Activated B cell treated with CpG ODN at 0.5 μM for 24 hours (primary cell): Measurements from ENCODE around the gene DRAXIN. TPM values are rescaled to one million over a fixed set of nuclear protein-coding genes. Genes with fewer than 3 reads are reported as not detected.
A peak's percentile ranks its signal among the peaks of the same experiment; 100 is the strongest.

Experiments used
- ATAC-seq: fragments of 200-7000 bp; cut with Tn5 transposase; one replicate; pipeline ENCODE4 v1.10.0; 2021; ENCODE audit warnings: low read depth, mild to moderate bottlenecking, moderate library complexity
- CTCF ChIA-PET: fragments of 350-600 bp; sonication (Branson Sonifier 250); formaldehyde crosslinking; loops from one replicate; lab custom pipeline; 2021; ENCODE audit warnings: antibody characterized with exemption; lab: Charles Lee
- POLR2A ChIA-PET: fragments of 350-600 bp; sonication (Branson Sonifier 250); formaldehyde crosslinking; loops from one replicate; lab custom pipeline; 2021; ENCODE audit warnings: antibody characterized with exemption; lab: Charles Lee
- DNase-seq: peaks from one replicate; pipeline ENCODE4 v3.0.0; 2022
- H3K27ac Mint-ChIP-seq: one replicate; pipeline ENCODE4 v1.8.0; 2020; ENCODE audit warnings: mixed read lengths
- H3K27me3 Mint-ChIP-seq: one replicate; pipeline ENCODE4 v1.8.0; 2021; ENCODE audit warnings: mixed read lengths
- H3K36me3 Mint-ChIP-seq: one replicate; pipeline ENCODE4 v1.8.0; 2021; ENCODE audit warnings: low read depth, mixed read lengths
- H3K4me1 Mint-ChIP-seq: one replicate; pipeline ENCODE4 v1.8.0; 2021; ENCODE audit warnings: mixed read lengths
- H3K4me3 Mint-ChIP-seq: one replicate; pipeline ENCODE4 v1.8.0; 2020; ENCODE audit warnings: mild to moderate bottlenecking, mixed read lengths
- H3K9me3 Mint-ChIP-seq: one replicate; pipeline ENCODE4 v1.8.0; 2020; ENCODE audit warnings: mixed read lengths
- intact Hi-C: fragments of 100-400 bp; cut with micrococcal nuclease; formaldehyde crosslinking; loops from one replicate; pipeline ENCODE4 v1.15.1; 2024
- total RNA-seq: library from RNA; stranded (reverse); gene quantifications from 2 replicates; pipeline ENCODE4 v1.2.3, GENCODE V29; 2022
- TF ChIP-seq, protein P1 (sequence below): fragments of 200-600 bp; IDR thresholded peaks from one replicate; pipeline ENCODE4 v1.8.0; 2022; ENCODE audit warnings: antibody characterized with exemption, mild to moderate bottlenecking

DRAXIN gene
- total RNA-seq, 1 donor from 2014 or later: 0.18 TPM

DNA sequence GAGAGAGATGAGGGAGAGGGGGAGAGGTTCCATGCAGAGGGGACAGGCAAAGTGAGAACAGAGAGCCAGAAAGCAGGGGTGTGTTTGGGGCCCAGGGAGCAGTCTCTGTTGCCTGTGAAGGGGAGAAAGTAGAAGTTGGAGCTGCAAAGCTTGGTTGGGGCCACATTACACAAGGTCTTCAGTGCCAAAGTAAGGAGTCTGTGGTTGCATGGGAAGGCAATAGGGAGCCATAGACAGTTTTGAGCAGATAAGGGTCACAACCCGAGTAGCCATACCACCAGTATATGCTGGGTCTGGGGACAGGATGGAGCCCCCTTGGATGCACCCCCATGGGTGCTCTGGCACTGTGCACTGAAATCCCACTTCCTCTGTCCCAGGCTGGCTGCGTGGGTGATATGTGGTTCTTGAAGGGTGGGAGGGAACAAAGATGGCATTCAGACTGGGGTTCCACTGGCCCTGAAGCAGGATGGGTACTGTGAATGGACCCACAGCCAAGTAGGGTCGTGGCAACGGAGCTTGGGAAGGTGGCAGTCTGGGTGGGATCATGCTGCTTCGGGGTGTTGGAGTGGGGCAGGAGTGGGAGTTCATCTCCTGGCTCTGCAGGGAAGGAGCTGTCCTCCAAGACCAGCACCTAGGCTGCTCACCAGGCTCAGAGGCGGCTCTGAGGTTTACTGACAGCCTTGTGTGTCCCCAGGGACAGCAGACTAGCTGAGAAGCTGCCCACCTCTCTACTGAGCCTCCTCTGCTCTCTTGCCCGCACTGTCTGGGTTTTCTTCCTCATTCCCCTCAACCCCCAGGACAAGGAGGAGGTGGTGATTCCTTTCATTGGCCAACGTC is 12.1 kb downstream of the DRAXIN start:
- POLR2A ChIA-PET: no interaction called here
- CTCF ChIA-PET: no interaction called here
- Mint-ChIP-seq H3K27me3 (peaks cover 3% of the 10 kb centered on the region), H3K36me3 (no peaks in the 10 kb centered on the region), H3K4me1 (no peaks in the 10 kb centered on the region), H3K9me3 (no peaks in the 10 kb centered on the region), H3K27ac (no peak overlapping the region), H3K4me3 (no peak overlapping the region)
- TF ChIP-seq, protein P1, sequence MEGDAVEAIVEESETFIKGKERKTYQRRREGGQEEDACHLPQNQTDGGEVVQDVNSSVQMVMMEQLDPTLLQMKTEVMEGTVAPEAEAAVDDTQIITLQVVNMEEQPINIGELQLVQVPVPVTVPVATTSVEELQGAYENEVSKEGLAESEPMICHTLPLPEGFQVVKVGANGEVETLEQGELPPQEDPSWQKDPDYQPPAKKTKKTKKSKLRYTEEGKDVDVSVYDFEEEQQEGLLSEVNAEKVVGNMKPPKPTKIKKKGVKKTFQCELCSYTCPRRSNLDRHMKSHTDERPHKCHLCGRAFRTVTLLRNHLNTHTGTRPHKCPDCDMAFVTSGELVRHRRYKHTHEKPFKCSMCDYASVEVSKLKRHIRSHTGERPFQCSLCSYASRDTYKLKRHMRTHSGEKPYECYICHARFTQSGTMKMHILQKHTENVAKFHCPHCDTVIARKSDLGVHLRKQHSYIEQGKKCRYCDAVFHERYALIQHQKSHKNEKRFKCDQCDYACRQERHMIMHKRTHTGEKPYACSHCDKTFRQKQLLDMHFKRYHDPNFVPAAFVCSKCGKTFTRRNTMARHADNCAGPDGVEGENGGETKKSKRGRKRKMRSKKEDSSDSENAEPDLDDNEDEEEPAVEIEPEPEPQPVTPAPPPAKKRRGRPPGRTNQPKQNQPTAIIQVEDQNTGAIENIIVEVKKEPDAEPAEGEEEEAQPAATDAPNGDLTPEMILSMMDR: no peak
- DNase-seq: no peak
- peak; percentile 31 for ATAC-seq
- intact Hi-C loops: no loop called here

- ChIA-PET POLR2A (no interaction called here), CTCF (no interaction called here)
- no peaks in the 10 kb centered on the region for H3K36me3 Mint-ChIP-seq
- H3K9me3 Mint-ChIP-seq: no peaks in the 10 kb centered on the region
- H3K27ac Mint-ChIP-seq: no peak overlapping the region
- TF ChIP-seq, protein P1: no peak
- H3K4me1 Mint-ChIP-seq: no peaks in the 10 kb centered on the region
- DNase-seq (no peak), ATAC-seq (no peak)
- intact Hi-C loops: no loop called here
- peaks cover 3% of the 10 kb centered on the region for H3K27me3 Mint-ChIP-seq
- H3K4me3 Mint-ChIP-seq: no peak overlapping the region
Observed at GRCh38 chr1:11704194-11704529, 12.7 kb downstream of the DRAXIN start.

GRCh38 chr1:11704691-11705475 is 13.4 kb downstream of the DRAXIN start:
- H3K9me3 Mint-ChIP-seq: no peaks in the 10 kb centered on the region
- ATAC-seq (no peak), DNase-seq (no peak)
- ChIA-PET CTCF (no interaction called here), POLR2A (no interaction called here)
- H3K27ac Mint-ChIP-seq: no peak overlapping the region
- H3K36me3 Mint-ChIP-seq: no peaks in the 10 kb centered on the region
- no peak overlapping the region for H3K4me3 Mint-ChIP-seq
- H3K27me3 Mint-ChIP-seq: peaks cover 3% of the 10 kb centered on the region
- H3K4me1 Mint-ChIP-seq: no peaks in the 10 kb centered on the region
- intact Hi-C loops: no loop called here
- TF ChIP-seq, protein P1: no peak

DNA sequence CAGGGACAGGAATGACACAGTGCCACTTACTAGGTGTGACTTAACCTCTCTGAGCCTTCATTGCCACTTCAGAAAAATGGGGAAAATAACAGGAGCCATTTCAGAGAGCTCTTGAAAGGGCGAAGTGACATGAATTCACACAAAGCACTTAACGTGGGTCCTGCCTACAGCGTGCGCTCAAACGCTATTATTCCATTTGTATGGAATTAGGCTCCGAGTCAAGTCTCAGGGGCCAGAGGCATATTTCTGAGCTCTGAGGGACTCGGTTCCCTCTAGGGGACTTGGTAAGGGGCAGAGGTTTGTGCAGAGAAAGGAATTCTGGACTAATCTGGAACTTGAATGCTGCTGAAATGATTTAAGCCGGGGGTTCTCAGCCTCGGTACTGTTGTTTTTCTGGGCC is 14.1 kb downstream of the DRAXIN start:
- no peak for DNase-seq
- CTCF ChIA-PET: no interaction called here
- peaks cover 5% of the 10 kb centered on the region for H3K27me3 Mint-ChIP-seq

GRCh38 chr1:11706292-11706691 is 14.8 kb downstream of the DRAXIN start:
- no peaks in the 10 kb centered on the region for H3K36me3 Mint-ChIP-seq
- peaks cover 5% of the 10 kb centered on the region for H3K27me3 Mint-ChIP-seq
- H3K4me1 Mint-ChIP-seq: no peaks in the 10 kb centered on the region
- CTCF ChIA-PET: no interaction called here
- H3K4me3 Mint-ChIP-seq: no peak overlapping the region
- no peaks in the 10 kb centered on the region for H3K9me3 Mint-ChIP-seq
- no peak for ATAC-seq
- no peak for DNase-seq
- TF ChIP-seq, protein P1: no peak
- POLR2A ChIA-PET: no interaction called here
- intact Hi-C loops: no loop called here
- no peak overlapping the region for H3K27ac Mint-ChIP-seq

More for the DNA sequence above, 14.1 kb downstream of the DRAXIN start:
- TF ChIP-seq, protein P1: no peak
- intact Hi-C loops: no loop called here
- no peak for ATAC-seq
- Mint-ChIP-seq H3K4me1 (no peaks in the 10 kb centered on the region), H3K27ac (no peak overlapping the region), H3K4me3 (no peak overlapping the region), H3K9me3 (no peaks in the 10 kb centered on the region), H3K36me3 (no peaks in the 10 kb centered on the region)
- POLR2A ChIA-PET: no interaction called here
